GM18519 (cell line): ENCODE data around the gene HMCN2.
"Not testable (repeated sequence)": the region's sequence is repeated elsewhere in the genome, so short reads cannot be mapped to it uniquely, and the experiment has no call there.

Source experiments
- ATAC-seq: cut with Tn5 transposase; IDR thresholded peaks from one replicate; pipeline ENCODE4 v1.9.1; 2021; ENCODE audit warnings: mild to moderate bottlenecking, moderate library complexity; ENCODE audit not compliant: unreplicated experiment, low FRiP score

Gene HMCN2

DNA sequence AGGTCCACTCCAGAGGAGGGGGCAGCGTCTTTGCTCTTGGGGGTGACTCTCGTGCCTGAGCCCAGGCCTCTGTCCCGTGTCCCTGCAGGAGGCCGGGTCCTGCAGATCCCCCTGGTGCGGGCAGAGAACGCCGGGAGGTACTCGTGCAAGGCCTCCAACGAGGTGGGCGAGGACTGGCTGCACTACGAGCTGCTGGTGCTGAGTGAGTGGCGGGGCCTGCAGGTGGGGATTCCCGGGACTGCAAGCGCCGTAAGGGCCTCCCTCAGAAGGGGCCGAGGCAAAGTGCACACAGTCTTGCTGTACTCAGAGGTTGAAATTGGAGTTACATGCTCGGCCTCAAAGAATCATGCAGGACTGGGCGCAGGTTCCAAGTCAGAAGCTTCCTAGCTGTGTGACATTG lies 116.5 kb downstream of the HMCN2 start:
- no peak for ATAC-seq

DNA sequence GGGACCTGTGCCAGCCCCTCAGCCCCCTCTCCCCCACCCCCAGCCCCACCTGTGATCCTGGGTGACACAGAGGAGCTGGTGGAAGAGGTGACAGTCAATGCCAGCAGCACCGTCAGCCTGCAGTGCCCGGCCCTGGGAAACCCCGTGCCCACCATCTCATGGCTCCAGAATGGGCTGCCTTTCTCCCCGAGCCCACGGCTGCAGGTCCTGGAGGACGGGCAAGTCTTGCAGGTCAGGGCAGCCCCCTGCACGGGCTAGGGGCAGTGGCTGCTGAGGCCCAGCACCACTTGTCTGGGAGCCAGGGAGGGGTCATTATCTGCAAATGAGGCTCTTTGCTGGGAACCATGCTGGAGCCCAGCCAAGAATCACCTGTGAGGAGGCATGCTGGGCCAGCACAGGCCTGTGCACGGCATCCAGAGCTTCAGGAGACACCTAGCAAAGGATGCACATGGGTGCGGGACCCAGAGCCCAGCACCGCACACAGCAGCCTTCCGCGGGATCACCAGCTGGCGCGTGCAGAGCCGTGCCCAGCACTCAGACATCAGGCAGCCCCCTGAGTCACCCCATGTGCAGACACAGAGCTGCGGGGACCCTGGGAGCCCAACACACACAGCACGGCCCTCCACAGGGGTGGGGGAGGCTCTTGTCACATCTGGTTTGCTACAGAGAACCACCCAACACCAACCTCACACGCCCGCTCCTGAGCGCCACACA lies 117.2 kb downstream of the HMCN2 start:
- no peak for ATAC-seq

DNA sequence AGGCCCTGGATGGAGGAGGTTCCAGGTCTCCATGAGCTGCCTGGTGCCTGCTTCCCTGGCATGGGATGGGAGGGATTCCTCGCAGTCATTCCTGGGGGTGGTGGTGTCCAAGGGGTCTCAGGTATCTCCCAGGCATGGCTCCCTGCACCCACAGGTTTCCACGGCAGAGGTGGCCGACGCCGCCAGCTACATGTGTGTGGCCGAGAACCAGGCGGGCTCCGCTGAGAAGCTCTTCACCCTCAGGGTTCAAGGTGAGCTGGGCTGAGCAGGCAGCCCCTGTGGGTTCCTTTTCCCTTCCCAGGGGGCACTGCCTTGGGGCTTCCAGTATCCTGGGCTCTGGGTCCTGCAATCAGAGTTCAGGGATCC lies 117.8 kb downstream of the HMCN2 start:
- no peak for ATAC-seq

DNA sequence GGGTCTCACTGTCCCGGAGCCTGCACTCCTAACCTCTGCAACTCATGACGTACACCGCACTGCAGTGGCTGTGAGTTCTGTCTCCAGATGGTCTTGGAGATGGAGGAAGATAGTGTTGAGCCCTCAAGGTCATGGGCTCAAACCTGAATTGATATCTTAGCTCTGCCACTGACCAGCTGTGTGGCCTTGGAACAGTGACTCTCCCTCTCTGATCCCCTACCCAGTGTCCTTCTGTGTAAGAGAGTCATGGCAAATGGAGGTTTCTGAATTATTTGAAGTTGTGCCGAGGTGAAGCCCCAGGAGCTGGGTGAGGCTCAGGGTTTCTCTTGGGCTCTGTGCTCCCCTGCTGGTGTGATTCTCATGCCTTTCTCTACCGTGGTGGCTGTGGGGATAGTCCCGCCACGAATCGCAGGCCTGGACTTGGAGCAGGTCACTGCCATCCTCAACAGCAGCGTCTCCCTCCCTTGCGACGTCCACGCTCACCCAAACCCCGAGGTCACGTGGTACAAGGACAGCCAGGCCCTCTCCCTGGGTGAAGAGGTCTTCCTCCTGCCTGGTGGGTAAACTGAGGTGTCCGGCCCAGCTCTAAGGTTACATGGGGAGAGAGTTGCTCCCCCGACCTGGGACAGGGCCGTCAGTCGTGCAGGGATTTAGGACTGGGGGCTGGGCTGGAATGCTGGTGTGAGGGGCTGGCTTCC lies 118.6 kb downstream of the HMCN2 start:
- ATAC-seq: no peak

DNA sequence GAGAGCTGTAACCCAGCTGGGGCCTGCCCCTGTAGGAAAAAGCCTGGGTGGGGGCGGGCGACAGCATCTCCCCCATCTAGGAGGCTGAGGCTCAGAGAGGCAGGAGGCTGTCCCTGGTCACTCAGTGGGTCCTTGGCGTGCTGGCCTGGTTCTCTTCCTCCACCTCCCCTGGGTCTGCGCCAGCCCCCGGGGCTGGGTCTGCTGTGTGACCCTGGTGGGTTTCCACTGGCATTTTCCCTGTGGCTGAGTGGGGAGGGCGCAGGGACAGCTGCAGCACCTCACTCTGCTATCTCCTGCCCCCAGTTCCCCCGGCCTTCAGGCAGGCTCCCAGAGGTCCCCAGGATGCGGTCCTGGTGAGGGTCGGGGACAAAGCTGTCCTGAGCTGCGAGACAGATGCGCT lies 119.7 kb downstream of the HMCN2 start:
- no peak for ATAC-seq

DNA sequence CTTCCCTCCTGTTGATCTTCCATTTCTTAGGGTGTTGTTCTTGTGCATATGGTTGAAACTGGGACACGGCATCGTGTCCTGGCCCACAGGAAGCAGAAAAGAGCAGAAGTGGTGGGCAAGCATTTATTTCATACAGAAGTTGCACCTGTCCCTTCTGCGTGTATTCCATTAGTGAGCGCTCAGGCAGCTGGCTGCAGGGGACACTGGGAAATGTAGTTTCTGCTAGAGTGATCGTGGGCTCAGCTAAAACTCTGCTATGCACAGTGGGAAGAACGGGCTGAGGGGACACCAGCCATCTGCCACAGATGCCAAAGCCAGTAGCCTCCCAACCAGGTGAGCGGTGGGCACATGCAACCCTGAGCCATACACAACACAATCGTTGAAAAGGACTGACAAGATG lies 121.8 kb downstream of the HMCN2 start:
- no peak for ATAC-seq

DNA sequence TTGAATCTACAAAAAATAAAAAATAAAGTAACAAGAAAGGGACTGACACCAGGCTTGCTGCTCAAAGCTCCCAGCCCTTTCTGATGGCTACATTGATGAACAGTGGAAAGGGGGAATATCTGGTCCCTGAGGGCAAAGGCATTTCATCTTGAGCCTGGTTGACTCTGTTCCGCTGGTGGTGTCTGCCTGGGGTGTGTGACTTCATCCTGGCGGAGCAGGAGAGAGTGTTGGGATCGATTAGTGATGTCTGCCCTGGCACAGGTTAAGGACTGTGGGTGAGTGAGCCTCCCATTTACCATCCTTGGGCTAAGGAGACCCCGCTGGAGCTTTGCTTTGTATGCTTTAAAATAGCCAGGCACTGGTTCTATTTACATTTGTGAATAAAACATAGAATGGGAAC lies 122.3 kb downstream of the HMCN2 start:
- no peak for ATAC-seq

DNA sequence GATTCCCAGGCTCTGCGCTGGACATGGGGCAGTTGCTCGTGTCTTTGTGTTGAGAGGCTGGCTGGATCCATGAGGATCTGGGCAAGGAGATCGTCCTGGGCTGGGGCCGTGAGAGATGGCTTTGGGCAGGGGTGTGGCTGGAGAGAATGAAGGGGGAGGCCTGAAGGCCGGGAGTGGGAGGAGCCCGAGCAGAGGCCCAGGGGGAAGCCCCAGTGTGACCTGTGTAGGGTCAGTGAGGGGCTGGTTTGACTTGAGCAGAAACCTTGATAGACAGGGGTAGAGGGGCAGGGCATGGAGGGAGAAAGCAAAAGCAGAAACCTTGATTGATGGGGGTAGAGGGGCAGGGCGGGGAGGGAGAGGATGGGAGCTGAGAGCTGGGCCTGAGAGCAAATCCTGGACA lies 124.8 kb downstream of the HMCN2 start:
- no peak for ATAC-seq

DNA sequence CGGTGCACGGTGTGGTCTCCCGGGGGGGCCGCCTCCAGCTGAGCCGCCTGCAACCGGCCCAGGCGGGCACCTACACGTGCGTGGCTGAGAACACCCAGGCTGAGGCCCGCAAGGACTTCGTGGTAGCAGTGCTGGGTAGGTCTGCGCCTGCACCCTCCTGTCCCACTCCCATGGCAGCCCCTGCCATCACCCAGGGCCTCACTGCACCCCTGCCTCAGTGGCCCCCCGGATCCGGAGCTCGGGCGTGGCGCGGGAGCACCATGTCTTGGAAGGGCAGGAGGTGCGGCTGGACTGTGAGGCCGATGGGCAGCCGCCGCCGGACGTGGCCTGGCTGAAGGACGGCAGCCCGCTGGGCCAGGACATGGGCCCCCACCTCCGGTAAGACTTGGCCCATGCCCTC lies 125.4 kb downstream of the HMCN2 start:
- ATAC-seq: no peak

DNA sequence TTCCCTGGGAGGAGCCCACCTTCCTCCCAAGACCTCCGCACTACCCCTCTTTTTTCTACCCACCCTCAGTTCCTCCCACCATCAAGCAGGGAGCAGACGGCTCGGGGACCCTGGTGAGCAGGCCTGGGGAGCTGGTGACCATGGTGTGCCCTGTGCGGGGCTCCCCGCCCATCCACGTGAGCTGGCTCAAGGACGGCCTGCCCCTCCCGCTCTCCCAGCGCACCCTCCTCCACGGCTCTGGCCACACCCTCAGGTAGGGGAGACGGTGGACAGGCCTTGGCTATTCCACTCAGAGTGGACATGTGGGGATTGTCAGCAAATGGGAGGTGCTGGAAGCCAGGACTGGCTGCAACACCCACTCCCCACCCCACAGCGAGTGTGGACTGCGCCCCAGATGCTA lies 126.3 kb downstream of the HMCN2 start:
- ATAC-seq: no peak

DNA sequence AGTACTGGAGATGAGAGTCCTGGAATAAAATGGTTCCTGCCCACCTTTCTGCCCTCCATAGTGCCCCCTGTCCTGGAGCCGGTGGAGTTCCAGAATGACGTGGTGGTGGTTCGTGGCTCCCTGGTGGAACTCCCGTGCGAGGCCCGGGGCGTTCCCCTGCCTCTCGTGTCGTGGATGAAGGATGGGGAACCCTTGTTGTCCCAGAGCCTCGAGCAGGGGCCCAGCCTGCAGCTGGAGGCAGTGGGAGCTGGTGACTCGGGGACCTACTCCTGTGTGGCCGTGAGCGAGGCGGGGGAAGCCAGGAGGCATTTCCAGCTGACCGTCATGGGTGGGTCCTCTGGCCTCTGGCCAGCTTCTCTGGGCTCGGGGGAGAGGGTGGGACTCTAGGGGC lies 128.1 kb downstream of the HMCN2 start:
- ATAC-seq: no peak

DNA sequence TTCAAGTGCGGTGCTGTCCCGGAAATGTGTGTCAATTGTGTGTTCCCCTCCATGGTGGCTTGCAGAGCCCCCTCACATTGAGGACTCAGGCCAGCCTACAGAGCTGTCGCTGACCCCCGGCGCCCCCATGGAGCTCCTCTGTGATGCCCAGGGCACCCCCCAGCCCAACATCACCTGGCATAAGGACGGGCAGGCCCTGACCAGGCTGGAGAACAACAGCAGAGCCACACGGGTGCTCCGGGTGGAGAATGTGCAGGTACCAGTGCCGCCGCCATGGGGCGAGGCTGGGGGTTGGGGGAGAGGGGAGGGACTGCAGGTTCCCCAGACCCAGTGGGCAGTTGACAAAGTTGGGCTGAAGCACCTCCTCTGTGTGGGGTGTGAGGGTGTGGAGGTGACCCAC lies 128.8 kb downstream of the HMCN2 start:
- no peak for ATAC-seq

DNA sequence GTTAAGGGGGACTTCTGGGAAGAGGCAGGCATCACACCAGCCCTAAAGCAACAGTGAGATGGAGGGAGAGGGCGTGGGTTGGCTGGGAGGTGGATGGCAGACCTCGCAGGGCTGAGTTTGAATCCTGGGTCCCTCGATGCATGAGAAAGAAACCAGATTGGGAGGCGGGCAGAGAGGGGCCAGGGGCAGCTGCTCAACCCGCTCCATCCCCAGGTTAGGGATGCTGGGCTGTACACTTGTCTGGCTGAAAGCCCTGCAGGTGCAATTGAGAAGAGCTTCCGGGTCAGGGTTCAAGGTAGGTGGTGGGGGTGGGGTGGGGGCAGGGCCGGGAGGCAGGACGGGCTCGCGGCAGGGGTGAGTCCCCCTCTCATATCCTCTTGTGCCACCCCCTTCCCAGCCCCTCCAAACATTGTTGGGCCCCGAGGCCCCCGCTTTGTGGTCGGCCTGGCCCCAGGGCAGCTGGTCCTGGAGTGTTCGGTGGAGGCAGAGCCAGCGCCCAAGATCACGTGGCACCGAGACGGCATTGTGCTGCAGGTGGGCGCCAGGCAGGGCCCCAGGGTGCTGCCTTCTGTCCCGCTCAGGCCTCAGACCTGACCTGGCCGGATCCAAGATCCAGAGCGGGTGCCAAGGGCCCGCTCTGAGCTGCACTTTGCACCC lies 129.4 kb downstream of the HMCN2 start:
- ATAC-seq: no peak

DNA sequence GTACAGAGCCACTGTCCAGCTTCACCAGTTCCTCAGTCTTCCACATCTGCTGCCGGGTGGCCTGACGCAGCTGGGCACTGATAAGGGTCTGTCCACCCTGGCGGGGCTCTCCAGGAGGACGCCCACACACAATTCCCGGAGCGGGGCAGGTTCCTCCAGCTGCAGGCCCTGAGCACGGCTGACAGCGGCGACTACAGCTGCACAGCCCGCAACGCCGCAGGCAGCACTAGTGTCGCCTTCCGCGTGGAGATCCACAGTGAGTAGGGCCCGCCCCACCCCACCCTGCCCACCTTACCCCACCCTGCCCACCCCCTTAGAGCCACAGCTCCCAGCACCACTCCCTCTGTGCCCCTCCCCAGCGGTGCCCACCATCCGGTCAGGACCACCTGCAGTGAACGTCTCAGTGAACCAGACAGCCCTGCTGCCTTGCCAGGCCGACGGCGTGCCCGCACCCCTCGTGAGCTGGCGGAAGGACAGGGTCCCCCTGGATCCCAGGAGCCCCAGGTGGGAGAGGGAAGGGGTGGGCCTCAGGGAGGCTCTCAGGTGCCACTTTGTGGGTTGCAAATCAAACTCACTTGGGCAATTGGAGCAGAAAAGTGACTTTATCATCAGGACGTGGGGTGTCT lies 130.4 kb downstream of the HMCN2 start:
- ATAC-seq: no peak

DNA sequence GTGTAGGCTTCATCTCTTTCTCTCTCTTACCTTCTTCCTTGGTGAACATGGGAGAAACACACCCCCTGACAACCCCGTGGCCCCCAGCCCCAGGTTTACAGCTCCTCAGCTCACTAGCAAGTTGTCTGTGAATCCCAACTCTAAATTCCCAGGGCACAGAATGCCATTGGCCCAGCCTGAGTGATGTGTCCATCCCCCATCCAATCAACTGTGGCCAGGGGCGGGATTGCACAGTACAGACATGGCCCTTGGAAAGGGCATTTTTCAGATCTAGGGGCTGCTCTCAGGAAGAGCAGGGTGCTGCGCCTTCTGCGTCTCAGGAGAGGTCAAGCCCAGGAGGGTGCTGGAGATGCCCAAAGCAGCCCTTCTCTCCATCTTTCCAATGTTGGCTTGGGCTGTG lies 131.0 kb downstream of the HMCN2 start:
- no peak for ATAC-seq

DNA sequence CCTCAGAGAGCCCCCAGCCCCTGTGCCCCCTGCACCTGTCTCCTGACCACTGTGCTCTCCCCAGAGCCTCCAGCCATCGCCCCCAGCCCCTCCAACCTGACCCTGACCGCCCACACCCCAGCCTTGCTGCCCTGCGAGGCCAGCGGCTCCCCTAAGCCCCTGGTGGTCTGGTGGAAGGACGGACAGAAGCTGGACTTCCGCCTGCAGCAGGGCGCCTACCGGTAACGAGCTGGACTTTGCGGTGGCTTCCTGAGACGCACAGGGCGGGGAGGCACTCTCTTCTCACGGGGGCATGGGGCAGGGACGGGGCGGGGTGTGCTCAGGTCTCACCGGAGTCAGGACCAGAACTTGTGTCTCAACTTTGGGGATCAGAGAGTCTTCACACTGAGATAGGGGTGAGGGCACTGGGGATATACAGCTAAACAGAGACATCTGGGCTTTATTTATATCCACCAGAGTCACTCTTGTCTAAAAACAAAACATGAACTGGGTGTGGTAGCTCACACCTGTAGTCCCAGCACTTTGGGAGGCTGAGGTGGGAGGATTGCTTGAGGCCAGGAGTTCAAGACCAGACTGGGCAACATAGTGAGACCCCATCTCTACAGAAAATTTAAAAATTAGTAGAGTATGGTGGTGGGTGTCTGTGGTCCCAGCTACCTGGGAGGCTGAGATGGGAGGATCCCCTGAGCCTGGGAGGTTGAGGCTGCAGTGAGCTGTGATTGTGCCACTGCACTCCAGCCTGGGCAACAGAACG lies 133.1 kb downstream of the HMCN2 start:
- ATAC-seq: no peak

DNA sequence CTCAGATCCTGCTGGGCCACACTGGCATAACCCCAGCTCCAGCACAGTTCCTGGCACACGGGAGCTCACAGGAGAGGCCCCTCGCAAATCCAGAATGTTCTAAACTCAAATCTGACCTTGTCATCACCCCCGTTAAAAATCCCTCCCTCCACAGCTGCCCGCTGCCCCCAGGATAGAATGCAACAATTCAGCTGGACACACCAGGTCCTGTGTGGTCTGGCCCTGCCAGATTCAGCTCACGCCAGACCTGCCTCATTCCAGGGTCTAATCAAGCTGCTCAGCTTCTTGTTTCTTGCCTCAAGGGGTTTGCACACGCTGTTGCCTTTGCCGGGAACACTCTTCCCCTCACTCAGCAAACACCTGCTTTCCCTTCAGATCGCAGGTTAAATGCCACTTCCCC lies 134.2 kb downstream of the HMCN2 start:
- no peak for ATAC-seq

DNA sequence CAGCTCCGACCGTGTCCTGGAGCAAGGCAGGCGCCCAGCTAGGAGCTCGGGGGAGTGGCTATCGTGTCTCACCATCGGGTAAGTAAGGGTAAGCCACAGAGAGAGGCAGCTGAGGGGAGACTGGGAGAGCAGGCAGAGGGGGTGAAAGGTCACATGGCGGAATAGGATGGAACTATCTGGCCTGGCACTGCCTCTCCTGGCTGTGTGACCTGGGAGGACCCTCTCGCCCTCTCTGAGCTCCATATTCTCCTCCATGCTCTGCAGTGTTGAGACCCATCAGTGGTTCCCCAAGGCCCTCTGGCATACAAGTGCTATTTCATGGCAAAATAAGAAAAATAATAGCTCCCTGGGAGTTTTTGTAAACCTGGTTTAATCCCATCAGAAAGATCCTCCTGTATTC lies 135.3 kb downstream of the HMCN2 start:
- ATAC-seq: no peak

DNA sequence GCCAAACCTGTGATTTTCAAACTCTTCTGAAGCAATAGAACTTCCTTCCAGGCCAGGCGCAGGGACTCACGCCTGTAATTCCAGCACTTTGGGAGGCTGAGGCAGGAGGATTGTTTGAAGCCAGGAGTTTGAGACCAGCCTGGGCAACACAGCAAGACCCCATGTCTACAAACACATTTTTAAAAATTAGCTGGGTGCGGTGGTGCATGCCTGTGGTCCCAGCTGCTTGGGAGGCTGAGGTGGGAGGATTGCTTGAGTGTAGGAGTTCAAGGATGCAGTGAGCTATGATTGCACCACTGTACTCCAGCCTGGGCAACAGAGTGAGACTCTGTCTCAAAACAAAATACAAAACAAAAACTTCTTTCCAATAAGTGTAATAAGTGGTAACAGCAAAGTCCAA lies 136.2 kb downstream of the HMCN2 start:
- not testable (repeated sequence) for ATAC-seq

DNA sequence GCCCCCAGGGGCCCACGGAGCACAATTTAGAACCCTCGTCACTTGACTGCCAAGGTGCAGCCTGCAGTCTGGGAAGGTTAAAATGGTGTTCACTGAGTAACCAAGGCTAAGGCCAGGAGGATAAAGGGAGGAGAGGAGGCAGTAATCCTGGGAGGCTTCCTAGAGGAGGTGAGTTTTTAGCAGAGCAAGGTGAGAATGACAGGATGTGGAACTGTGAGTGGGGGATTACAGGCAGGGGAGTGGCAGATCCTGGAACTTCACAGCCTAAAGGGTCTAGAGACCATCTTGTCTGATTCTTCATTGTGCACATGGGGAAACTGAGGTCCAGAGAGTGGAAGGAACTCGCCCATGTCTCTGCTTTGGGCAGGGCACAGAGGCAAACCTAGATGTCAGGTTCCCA lies 136.7 kb downstream of the HMCN2 start:
- no peak for ATAC-seq
